Naive B cell (primary cell): ENCODE results near the gene BMP8A. TPM values are rescaled to one million over a fixed set of nuclear protein-coding genes. Genes with fewer than 3 reads are reported as not detected.
"Not testable (repeated sequence)": the region's sequence is repeated elsewhere in the genome, so short reads cannot be mapped to it uniquely, and the experiment has no call there.

Source experiments
- ATAC-seq, 2 donors: fragments of 150-1000 bp; cut with Tn5 transposase; 2 replicates each; pipeline ENCODE4 v1.10.0; 2021; ENCODE audit warnings: low read depth in 2 of 2, mild to moderate bottlenecking in 2 of 2, moderate library complexity in 2 of 2
- DNase-seq: peaks from one replicate; pipeline ENCODE4 v3.0.0; 2022
- H3K27ac Mint-ChIP-seq, 6 donors: one replicate each; pipeline ENCODE4 v1.8.0; 2020 to 2022; ENCODE audit warnings: mild to moderate bottlenecking in 6 of 6, mixed read lengths in 6 of 6, moderate library complexity in 5 of 6, inconsistent platforms in 2 of 6
- H3K27me3 Mint-ChIP-seq, 3 donors: one replicate each; pipeline ENCODE4 v1.8.0; 2021 to 2022; ENCODE audit warnings: mixed read lengths in 3 of 3, mild to moderate bottlenecking in 1 of 3
- H3K36me3 Mint-ChIP-seq, 2 donors: one replicate each; pipeline ENCODE4 v1.8.0; 2020 to 2022; ENCODE audit warnings: mixed read lengths in 2 of 2, inconsistent platforms in 1 of 2, mild to moderate bottlenecking in 1 of 2
- H3K4me1 Mint-ChIP-seq, 3 donors: one replicate each; pipeline ENCODE4 v1.8.0; 2020 to 2022; ENCODE audit warnings: mixed read lengths in 3 of 3, inconsistent platforms in 1 of 3, mild to moderate bottlenecking in 1 of 3, moderate library complexity in 1 of 3
- H3K4me3 Mint-ChIP-seq, 8 donors: one replicate each; pipeline ENCODE4 v1.8.0; 2020 to 2022; ENCODE audit warnings: mild to moderate bottlenecking in 8 of 8, mixed read lengths in 8 of 8, moderate library complexity in 8 of 8, inconsistent platforms in 2 of 8
- H3K9me3 Mint-ChIP-seq, 7 donors: one replicate each; pipeline ENCODE4 v1.8.0; 2020 to 2022; ENCODE audit warnings: mixed read lengths in 7 of 7, mild to moderate bottlenecking in 5 of 7, inconsistent platforms in 2 of 7, moderate library complexity in 1 of 7
- polyA plus RNA-seq, 6 donors: library from polyadenylated mRNA; unstranded; fragments of 300-500 nt; fragmentation: Illumina TruSeq; gene quantifications; one replicate each; pipeline ENCODE4 v1.2.3, GENCODE V29; 2021; ENCODE audit warnings: low read depth in 6 of 6

BMP8A gene
- polyA plus RNA-seq, 6 donors from 2014 or later = 0.95 to 1.3 TPM; not detected in 4

DNA sequence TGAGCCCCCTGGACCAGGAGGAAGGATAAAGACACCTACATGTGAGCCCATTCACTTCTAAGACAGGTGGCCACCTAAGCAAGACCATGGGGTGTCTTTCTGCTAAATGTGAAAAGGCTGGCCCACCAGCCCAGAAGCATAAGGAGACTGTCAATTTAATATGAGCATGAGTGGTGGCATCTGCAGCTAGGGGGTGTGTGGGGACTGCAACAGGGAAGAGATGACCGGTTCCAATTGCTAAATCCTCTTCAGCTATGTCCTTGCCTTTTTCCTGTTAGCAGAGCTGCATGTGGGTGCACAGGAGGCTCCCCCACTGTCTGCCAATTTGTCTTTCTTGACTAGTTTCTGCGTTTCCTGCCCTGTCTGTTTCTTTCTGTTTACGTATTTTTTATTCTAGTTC, 22.3 kb upstream of the BMP8A start:
- DNase-seq (no peak), ATAC-seq (no peak)
- Mint-ChIP-seq H3K4me1 (peaks cover 0 to 3% (median 0%) of the 10 kb centered on the region in 3 donors), H3K9me3 (no peaks in the 10 kb centered on the region), H3K27me3 (no peaks in the 10 kb centered on the region), H3K27ac (peak overlapping the region in 1 of 6 donors; percentile 5), H3K36me3 (peaks cover 23 to 33% of the 10 kb centered on the region in 2 donors), H3K4me3 (no peak overlapping the region)

DNA sequence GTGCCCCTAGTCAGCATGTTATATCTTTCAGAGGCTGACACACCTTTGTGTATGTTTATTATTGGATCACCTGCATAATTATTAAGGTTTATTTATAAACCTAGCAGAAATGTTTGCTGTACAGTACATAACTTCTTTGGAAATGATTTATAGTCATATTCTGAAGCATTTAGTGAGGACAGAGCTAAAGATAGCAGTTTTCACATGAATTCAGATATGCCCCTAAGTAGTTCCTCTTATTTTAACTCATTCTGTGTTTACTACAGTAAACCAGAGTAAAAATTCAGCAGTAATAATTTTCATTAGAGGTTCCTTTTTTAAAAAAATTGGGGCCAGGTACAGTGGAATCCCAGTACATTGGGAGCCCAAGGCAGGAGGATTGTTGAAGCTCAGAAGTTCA, 21.4 kb upstream of the BMP8A start:
- Mint-ChIP-seq H3K36me3 (peaks cover 23 to 31% of the 10 kb centered on the region in 2 donors), H3K4me3 (no peak overlapping the region)
- no peak for ATAC-seq

DNA sequence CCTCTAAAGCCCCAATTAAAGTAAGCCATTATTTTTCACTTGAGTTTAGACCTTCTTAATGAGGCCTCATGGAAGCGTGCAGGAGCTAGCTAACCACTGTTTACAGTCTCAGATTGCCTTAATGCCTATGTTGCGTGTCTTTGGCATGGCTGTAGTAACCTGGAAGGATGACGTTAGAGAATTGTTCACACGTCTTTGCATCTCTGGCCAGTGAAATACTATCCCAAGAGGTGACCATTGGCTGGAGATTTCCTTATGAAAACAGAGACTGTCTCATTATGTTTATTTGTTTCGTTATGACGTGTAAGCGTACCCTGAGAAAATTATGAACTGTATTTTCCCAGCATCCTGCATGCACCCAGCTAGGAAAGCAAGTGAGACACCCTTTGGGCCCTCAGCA, 18.6 kb upstream of the BMP8A start:
- no peaks in the 10 kb centered on the region for H3K27me3 Mint-ChIP-seq
- H3K36me3 Mint-ChIP-seq = peaks cover 23 to 34% of the 10 kb centered on the region in 2 donors
- ATAC-seq (no peak), DNase-seq (no peak)
- peak overlapping the region in 1 of 6 donors; percentile 23 for H3K27ac Mint-ChIP-seq
- H3K9me3 Mint-ChIP-seq = no peaks in the 10 kb centered on the region
- H3K4me3 Mint-ChIP-seq = no peak overlapping the region
- peaks cover 0 to 3% (median 0%) of the 10 kb centered on the region in 3 donors for H3K4me1 Mint-ChIP-seq

More for the DNA sequence above, 21.4 kb upstream of the BMP8A start:
- no peak for DNase-seq
- peaks cover 0 to 3% (median 0%) of the 10 kb centered on the region in 3 donors for H3K4me1 Mint-ChIP-seq
- no peaks in the 10 kb centered on the region for H3K27me3 Mint-ChIP-seq
- no peaks in the 10 kb centered on the region for H3K9me3 Mint-ChIP-seq
- H3K27ac Mint-ChIP-seq = no peak overlapping the region

- H3K9me3 Mint-ChIP-seq = no peaks in the 10 kb centered on the region
- DNase-seq = no peak
- no peak for ATAC-seq
- H3K4me3 Mint-ChIP-seq = no peak overlapping the region
- H3K36me3 Mint-ChIP-seq = peaks cover 23 to 34% of the 10 kb centered on the region in 2 donors
- H3K27me3 Mint-ChIP-seq = no peaks in the 10 kb centered on the region
- H3K27ac Mint-ChIP-seq = peak overlapping the region in 3 of 6 donors; percentile 2 to 34 (median 25)
- H3K4me1 Mint-ChIP-seq = peaks cover 0 to 3% (median 0%) of the 10 kb centered on the region in 3 donors
These were observed 18.1 kb upstream of the BMP8A start for GRCh38 chr1:39473324-39473723.

- Mint-ChIP-seq H3K27ac (peak overlapping the region in 2 of 6 donors; percentile 44 to 86), H3K36me3 (peaks cover 15 to 31% of the 10 kb centered on the region in 2 donors), H3K27me3 (no peaks in the 10 kb centered on the region), H3K4me3 (no peak overlapping the region), H3K9me3 (no peaks in the 10 kb centered on the region), H3K4me1 (peaks cover 0 to 3% (median 0%) of the 10 kb centered on the region in 3 donors)
- no peak for ATAC-seq
- no peak for DNase-seq
These were observed 16.6 kb upstream of the BMP8A start for GRCh38 chr1:39474810-39475209.

GRCh38 chr1:39475551-39475950, 15.9 kb upstream of the BMP8A start:
- Mint-ChIP-seq H3K36me3 (peaks cover 15 to 28% of the 10 kb centered on the region in 2 donors), H3K27ac (peak overlapping the region in 2 of 6 donors; percentile 15 to 69)
- DNase-seq, H3K4me3 Mint-ChIP-seq, H3K4me1 Mint-ChIP-seq, H3K9me3 Mint-ChIP-seq, ATAC-seq, H3K27me3 Mint-ChIP-seq: not testable (repeated sequence)

- no peak overlapping the region for H3K4me3 Mint-ChIP-seq
- H3K9me3 Mint-ChIP-seq = no peaks in the 10 kb centered on the region
- no peaks in the 10 kb centered on the region for H3K27me3 Mint-ChIP-seq
- H3K36me3 Mint-ChIP-seq = peaks cover 16 to 24% of the 10 kb centered on the region in 2 donors
- peaks cover 0 to 3% (median 0%) of the 10 kb centered on the region in 3 donors for H3K4me1 Mint-ChIP-seq
- ATAC-seq (no peak), DNase-seq (no peak)
- peak overlapping the region in 1 of 6 donors; percentile 16 for H3K27ac Mint-ChIP-seq
These were observed 13.1 kb upstream of the BMP8A start for GRCh38 chr1:39478126-39478915.

DNA sequence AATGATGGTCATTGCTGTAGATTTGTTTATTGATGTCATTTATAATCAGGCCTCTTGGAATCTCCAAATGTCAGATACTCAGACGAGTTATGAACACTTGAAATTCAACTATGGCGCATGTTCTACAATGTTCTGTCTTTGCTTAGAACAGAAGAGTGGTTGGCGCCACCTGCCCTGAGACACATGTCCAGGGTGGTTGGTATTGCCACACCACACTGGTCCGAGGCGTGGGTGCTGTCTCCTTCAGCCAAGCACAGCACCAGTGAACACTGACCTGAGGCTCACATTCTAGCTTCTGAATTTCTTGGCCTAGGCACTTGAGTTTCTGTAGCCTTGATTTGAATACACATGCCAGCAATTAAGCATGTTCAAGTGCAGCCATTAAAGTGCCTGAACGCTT, 10.1 kb upstream of the BMP8A start:
- DNase-seq = no peak
- no peak overlapping the region for H3K27ac Mint-ChIP-seq
- H3K27me3 Mint-ChIP-seq = no peaks in the 10 kb centered on the region
- H3K9me3 Mint-ChIP-seq = no peaks in the 10 kb centered on the region
- no peak for ATAC-seq
- peaks cover 12 to 19% of the 10 kb centered on the region in 2 donors for H3K36me3 Mint-ChIP-seq
- no peaks in the 10 kb centered on the region for H3K4me1 Mint-ChIP-seq
- H3K4me3 Mint-ChIP-seq = no peak overlapping the region

DNA sequence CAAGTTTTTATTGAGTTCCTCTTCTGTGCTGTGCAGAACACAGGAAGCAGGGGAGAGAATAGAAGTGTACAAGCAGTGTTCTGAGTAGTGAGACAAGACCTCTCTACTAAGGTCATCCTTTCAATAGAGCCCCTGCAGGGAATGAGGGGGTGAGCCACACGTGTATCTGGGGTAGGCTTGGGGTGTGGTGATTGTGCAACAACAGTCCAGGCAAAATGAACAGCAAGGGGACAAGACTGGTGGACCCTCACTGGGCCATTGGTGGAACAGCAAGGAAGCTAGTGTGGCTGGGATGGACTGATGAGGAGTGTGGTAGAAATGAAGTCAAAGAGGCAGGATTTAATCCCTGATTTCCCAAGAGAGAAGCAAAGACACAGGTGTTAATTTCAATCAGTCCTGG, 8.2 kb upstream of the BMP8A start:
- ATAC-seq (no peak), DNase-seq (no peak)
- Mint-ChIP-seq H3K27me3 (no peaks in the 10 kb centered on the region), H3K4me3 (peak overlapping the region in 1 of 8 donors; percentile 47), H3K9me3 (no peaks in the 10 kb centered on the region), H3K36me3 (peaks cover 7 to 19% of the 10 kb centered on the region in 2 donors), H3K4me1 (no peaks in the 10 kb centered on the region), H3K27ac (peak overlapping the region in 3 of 6 donors; percentile 32 to 87 (median 85))

DNA sequence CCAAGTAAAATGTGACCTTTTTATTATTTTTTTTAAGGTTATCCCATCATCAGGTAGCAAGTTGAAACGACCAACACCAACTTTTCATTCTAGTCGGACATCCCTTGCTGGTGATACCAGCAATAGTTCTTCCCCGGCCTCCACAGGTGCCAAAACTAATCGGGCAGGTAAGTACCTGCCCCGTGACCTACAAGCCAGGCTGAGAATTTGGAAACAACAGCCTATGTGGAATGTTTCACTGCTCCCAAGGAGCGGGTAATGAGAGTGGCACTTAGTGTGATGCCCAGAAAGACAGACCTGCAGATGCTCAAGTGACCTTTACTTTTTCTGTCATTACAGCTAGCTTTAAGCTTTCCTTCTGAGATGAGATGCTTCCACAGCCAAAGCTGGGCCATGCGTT, 6.9 kb upstream of the BMP8A start:
- no peak overlapping the region for H3K27ac Mint-ChIP-seq
- no peak for ATAC-seq
- DNase-seq = no peak
- no peak overlapping the region for H3K4me3 Mint-ChIP-seq
- no peaks in the 10 kb centered on the region for H3K9me3 Mint-ChIP-seq
- H3K36me3 Mint-ChIP-seq = peaks cover 7 to 12% of the 10 kb centered on the region in 2 donors
- no peaks in the 10 kb centered on the region for H3K27me3 Mint-ChIP-seq
- no peaks in the 10 kb centered on the region for H3K4me1 Mint-ChIP-seq

DNA sequence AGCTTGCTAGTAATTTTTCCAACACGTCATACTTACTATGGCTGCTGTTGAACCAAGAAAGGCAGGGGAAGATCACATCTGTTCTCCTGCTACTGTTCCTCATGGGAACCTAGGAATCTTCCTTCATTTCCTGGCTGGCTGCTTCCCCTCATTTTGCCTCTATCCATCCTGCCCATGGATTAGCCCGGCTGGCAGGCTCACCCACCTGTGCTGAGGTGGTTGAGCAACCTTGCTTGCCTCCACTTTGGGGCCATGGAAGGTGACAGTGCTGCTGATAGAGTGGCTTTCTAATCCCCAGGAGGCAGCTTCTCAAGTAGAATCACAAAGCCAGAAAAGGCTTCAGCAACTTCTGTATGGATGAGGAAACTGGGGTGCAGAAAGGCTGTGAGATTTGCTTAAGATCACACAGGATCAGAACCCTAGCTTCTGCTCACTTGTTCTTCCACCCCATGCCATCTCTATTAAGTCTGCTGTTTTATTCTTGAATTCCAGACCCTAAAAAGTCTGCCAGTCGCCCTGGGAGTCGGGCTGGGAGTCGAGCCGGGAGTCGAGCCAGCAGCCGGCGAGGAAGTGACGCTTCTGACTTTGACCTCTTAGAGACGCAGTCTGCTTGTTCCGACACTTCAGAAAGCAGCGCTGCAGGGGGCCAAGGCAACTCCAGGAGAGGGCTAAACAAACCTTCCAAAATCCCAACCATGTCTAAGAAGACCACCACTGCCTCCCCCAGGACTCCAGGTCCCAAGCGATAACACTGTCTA, 6.2 kb upstream of the BMP8A start:
- H3K36me3 Mint-ChIP-seq = peaks cover 7 to 12% of the 10 kb centered on the region in 2 donors
- ATAC-seq (no peak), DNase-seq (no peak)
- H3K4me3 Mint-ChIP-seq = peak overlapping the region in 1 of 8 donors; percentile 9
- H3K9me3 Mint-ChIP-seq = no peaks in the 10 kb centered on the region
- H3K27ac Mint-ChIP-seq = peak overlapping the region in 1 of 6 donors; percentile 52
- peaks cover 0 to 3% (median under 1%) of the 10 kb centered on the region in 3 donors for H3K4me1 Mint-ChIP-seq
- H3K27me3 Mint-ChIP-seq = no peaks in the 10 kb centered on the region

DNA sequence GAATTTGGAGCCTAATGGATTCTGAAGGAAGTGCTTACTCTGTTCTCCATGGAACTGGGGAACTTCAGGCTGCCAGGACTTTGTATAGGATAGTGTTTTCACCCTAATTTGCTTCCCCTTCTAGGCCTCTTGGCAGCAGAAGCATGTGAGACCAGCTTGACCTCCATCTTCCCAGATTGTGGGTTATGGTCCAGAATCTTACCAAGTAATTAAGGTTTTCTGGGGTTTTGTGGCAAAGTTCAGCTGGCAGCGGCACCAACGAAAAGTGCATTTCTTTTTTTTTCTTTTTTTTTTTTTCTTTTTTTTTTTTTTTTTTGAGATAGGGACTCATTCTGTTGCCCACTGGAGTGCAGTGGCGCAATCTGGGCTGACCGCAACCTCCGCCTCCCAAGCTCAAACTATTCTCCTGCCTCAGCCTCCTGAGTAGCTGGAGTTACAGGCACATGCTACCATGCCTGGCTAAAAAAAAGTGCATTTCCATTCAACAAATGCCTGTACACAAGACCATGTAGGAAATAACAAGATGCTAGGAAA, 3.4 kb upstream of the BMP8A start:
- Mint-ChIP-seq H3K4me3 (peak overlapping the region in 1 of 8 donors; percentile 74), H3K27me3 (peaks cover 3 to 14% (median 4%) of the 10 kb centered on the region in 3 donors), H3K9me3 (no peaks in the 10 kb centered on the region), H3K4me1 (peaks cover 5 to 14% (median 6%) of the 10 kb centered on the region in 3 donors), H3K27ac (peak overlapping the region in 1 of 6 donors; percentile 74), H3K36me3 (peaks cover 4% of the 10 kb centered on the region in 2 donors)
- ATAC-seq (no peak), DNase-seq (no peak)

GRCh38 chr1:39488793-39489566, 2.5 kb upstream of the BMP8A start:
- Mint-ChIP-seq H3K27me3 (peaks cover 9 to 23% (median 12%) of the 10 kb centered on the region in 3 donors), H3K9me3 (no peaks in the 10 kb centered on the region), H3K36me3 (no peaks in the 10 kb centered on the region), H3K27ac (peak overlapping the region in 2 of 6 donors; percentile 49 to 74), H3K4me1 (peaks cover 5 to 15% (median 6%) of the 10 kb centered on the region in 3 donors), H3K4me3 (peak overlapping the region in 3 of 8 donors; percentile 21 to 77 (median 74))
- DNase-seq (no peak), ATAC-seq (no peak)
